HEK293 (cell line): ENCODE measurements around the gene SLC12A8.

ENCODE experiments used
- PRDM1 ChIP-seq: fragments of 450-650 bp; formaldehyde crosslinking; IDR thresholded peaks from 2 replicates; pipeline ENCODE4; 2016; ENCODE audit warnings: missing biosample characterization, missing genetic modification characterization
- ZFP69B ChIP-seq: fragments of 450-650 bp; formaldehyde crosslinking; IDR thresholded peaks from 2 replicates; pipeline ENCODE4 v1.5.1; 2016; ENCODE audit warnings: missing biosample characterization, missing genetic modification characterization
- ZNF184 ChIP-seq: fragments of 450-650 bp; IDR thresholded peaks from 2 replicates; pipeline ENCODE4 v1.5.1; 2018; ENCODE audit warnings: missing biosample characterization, mild to moderate bottlenecking, missing genetic modification characterization
- ZNF501 ChIP-seq: fragments of 450-650 bp; formaldehyde crosslinking; IDR thresholded peaks from 2 replicates; pipeline ENCODE4 v1.5.1; 2016; ENCODE audit warnings: missing biosample characterization, missing genetic modification characterization
- ZNF785 ChIP-seq: fragments of 450-650 bp; formaldehyde crosslinking; IDR thresholded peaks from 2 replicates; pipeline ENCODE4 v1.5.1; 2016; ENCODE audit warnings: missing biosample characterization, missing genetic modification characterization
- TF ChIP-seq, protein P1 (sequence below): fragments of 450-650 bp; formaldehyde crosslinking; IDR thresholded peaks from 2 replicates; pipeline ENCODE4 v1.5.1; 2016; ENCODE audit warnings: missing biosample characterization, missing genetic modification characterization
- TF ChIP-seq, protein P2 (sequence below): fragments of 450-650 bp; formaldehyde crosslinking; IDR thresholded peaks from 2 replicates; pipeline ENCODE4 v1.5.1; 2016; ENCODE audit warnings: missing biosample characterization, missing genetic modification characterization
- TF ChIP-seq, protein P3 (sequence below): fragments of 450-650 bp; IDR thresholded peaks from 2 replicates; pipeline ENCODE4 v1.5.1; 2018; ENCODE audit warnings: missing biosample characterization, mild to moderate bottlenecking, missing genetic modification characterization

DNA sequence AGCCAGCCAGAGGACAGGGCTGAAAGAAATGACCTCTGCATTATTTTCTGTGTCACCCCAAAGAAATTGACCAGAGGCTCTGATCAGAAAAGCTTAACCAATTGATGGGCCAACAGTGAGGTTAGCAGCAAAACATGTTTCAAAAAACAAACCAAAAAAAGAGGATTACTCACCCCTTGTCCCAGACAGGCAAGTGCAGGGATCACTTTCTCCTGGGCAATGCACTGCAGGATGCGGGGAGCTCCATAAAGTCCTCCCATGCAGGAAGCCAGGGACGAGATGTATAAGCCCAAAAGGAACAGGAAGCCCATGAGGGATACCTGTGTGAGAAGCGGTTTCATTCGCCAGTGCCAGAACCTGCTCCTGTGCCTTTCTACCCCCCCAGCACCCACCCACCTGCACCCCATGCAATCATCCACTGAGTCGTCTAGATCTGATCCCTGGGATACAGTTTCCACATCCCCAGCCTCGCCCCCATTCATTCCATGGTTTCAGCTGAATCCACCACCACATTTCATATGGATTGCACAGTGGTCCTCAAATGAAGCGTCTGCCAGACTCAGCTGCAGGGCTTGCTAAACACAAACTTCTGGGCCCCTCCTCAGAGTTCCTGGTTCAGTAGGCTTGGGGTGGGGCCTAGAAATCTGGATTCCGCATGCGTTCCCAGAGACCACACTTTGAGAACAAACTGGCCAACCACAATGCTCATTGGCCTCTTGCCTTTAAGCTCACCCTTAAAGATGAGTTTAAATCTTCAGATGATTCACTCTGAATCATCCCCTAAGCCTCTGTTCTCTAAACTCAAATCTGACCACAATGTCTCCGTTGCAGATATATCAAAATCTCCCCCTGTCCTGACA lies 102.3 kb downstream of the SLC12A8 start:
- TF ChIP-seq ZFP69B (tag by site-specific recombination) (no peak), ZNF785 (tag by site-specific recombination) (no peak), ZNF184 (tag by site-specific recombination) (no peak), PRDM1 (no peak), ZNF501 (tag by site-specific recombination) (no peak)
- TF ChIP-seq, protein P1, sequence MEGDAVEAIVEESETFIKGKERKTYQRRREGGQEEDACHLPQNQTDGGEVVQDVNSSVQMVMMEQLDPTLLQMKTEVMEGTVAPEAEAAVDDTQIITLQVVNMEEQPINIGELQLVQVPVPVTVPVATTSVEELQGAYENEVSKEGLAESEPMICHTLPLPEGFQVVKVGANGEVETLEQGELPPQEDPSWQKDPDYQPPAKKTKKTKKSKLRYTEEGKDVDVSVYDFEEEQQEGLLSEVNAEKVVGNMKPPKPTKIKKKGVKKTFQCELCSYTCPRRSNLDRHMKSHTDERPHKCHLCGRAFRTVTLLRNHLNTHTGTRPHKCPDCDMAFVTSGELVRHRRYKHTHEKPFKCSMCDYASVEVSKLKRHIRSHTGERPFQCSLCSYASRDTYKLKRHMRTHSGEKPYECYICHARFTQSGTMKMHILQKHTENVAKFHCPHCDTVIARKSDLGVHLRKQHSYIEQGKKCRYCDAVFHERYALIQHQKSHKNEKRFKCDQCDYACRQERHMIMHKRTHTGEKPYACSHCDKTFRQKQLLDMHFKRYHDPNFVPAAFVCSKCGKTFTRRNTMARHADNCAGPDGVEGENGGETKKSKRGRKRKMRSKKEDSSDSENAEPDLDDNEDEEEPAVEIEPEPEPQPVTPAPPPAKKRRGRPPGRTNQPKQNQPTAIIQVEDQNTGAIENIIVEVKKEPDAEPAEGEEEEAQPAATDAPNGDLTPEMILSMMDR, result no peak
- TF ChIP-seq, protein P2, sequence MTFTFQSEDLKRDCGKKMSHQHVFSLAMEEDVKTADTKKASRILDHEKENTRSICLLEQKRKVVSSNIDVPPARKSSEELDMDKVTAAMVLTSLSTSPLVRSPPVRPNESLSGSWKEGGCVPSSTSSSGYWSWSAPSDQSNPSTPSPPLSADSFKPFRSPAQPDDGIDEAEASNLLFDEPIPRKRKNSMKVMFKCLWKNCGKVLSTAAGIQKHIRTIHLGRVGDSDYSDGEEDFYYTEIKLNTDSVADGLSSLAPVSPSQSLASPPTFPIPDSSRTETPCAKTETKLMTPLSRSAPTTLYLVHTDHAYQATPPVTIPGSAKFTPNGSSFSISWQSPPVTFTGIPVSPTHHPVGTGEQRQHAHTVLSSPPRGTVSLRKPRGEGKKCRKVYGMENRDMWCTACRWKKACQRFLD (tag by site-specific recombination), result no peak
- TF ChIP-seq, protein P3, sequence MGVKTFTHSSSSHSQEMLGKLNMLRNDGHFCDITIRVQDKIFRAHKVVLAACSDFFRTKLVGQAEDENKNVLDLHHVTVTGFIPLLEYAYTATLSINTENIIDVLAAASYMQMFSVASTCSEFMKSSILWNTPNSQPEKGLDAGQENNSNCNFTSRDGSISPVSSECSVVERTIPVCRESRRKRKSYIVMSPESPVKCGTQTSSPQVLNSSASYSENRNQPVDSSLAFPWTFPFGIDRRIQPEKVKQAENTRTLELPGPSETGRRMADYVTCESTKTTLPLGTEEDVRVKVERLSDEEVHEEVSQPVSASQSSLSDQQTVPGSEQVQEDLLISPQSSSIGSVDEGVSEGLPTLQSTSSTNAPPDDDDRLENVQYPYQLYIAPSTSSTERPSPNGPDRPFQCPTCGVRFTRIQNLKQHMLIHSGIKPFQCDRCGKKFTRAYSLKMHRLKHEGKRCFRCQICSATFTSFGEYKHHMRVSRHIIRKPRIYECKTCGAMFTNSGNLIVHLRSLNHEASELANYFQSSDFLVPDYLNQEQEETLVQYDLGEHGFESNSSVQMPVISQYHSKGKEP (tag by site-specific recombination), result no peak
